Bronchial epithelial cell (primary cell): ENCODE results near the gene NRDE2. TPM values are rescaled to one million over a fixed set of nuclear protein-coding genes. Genes with fewer than 3 reads are reported as not detected.
"Not testable (repeated sequence)": the region's sequence is repeated elsewhere in the genome, so short reads cannot be mapped to it uniquely, and the experiment has no call there.

Experiments used
- DNase-seq: peaks from one replicate; pipeline ENCODE4 v3.0.0-alpha.2; 2010; ENCODE audit warnings: low read depth
- FAIRE-seq: peaks from 2 replicates; lab custom pipeline; 2011; peaks lifted over from hg19 to GRCh38; lab: Jason Lieb, UNC
- H3K27me3 ChIP-seq: 2 replicates; pipeline ENCODE4 v1.5.1; 2011; ENCODE audit warnings: low read length; ENCODE audit not compliant: control insufficient read depth, insufficient read depth
- H3K36me3 ChIP-seq: 2 replicates; pipeline ENCODE4 v1.5.1; 2011; ENCODE audit warnings: low read length; ENCODE audit not compliant: control insufficient read depth, insufficient read depth
- H3K4me3 ChIP-seq: 2 replicates; pipeline ENCODE4 v1.5.1; 2011; ENCODE audit warnings: mild to moderate bottlenecking, low read depth, low read length, control low read depth
- total RNA-seq: library from RNA; depleted of rRNA; stranded (reverse); fragments of >200 nt; gene quantifications from 2 replicates; pipeline ENCODE4 v1.2.1, GENCODE V29; 2014
- TF ChIP-seq, protein P1 (sequence below): IDR thresholded peaks from 2 replicates; pipeline ENCODE4 v1.5.1; 2011; ENCODE audit warnings: mild to moderate bottlenecking, moderate library complexity, low read length, control low read depth, inconsistent platforms; ENCODE audit not compliant: insufficient read depth, severe bottlenecking

NRDE2 gene
- total RNA-seq, 1 donor from 2014 or later = 6.1 TPM

DNA sequence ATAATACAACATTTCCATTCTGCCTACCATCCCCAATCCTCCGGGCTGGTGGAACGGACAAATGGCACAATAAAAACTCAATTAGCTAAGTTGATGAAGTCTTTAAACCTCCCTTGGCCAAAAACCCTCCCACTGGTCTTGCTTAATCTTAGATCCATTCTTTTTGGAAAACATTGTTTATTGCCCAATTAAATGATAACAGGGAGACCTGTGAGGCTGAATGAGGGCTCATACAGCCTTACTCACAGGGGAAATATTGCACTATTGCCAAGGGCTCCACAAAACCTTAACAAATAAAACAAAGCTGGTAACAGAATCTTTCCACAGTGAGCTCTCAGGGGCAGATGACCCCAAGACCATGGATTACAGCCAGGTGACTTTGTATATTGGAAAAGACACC is 83.1 kb downstream of the NRDE2 start:
- DNase-seq (no peak), FAIRE-seq (no peak)
- TF ChIP-seq, protein P1, sequence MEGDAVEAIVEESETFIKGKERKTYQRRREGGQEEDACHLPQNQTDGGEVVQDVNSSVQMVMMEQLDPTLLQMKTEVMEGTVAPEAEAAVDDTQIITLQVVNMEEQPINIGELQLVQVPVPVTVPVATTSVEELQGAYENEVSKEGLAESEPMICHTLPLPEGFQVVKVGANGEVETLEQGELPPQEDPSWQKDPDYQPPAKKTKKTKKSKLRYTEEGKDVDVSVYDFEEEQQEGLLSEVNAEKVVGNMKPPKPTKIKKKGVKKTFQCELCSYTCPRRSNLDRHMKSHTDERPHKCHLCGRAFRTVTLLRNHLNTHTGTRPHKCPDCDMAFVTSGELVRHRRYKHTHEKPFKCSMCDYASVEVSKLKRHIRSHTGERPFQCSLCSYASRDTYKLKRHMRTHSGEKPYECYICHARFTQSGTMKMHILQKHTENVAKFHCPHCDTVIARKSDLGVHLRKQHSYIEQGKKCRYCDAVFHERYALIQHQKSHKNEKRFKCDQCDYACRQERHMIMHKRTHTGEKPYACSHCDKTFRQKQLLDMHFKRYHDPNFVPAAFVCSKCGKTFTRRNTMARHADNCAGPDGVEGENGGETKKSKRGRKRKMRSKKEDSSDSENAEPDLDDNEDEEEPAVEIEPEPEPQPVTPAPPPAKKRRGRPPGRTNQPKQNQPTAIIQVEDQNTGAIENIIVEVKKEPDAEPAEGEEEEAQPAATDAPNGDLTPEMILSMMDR = no peak
- Histone ChIP-seq H3K36me3 (no peaks in the 10 kb centered on the region), H3K4me3 (no peak overlapping the region), H3K27me3 (no peaks in the 10 kb centered on the region)

DNA sequence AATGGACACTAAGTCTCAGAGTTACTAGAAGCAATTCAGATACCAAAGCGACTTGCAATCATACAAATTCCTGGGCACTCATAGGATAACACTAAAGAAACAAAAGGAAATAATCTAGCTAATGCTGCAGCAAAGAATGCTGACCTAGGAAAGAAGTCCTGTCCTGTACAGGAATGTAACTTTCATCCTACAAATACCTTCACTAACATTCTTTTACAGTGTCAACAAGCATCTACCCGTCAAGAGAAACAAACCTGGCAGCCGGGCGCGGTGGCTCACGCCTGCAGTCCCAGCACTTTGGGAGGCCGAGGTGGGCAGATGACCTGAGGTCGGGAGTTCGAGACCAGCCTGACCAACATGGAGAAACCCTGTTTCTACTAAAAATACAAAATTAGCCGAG is 84.3 kb downstream of the NRDE2 start:
- not testable (repeated sequence) for FAIRE-seq, H3K36me3 ChIP-seq, H3K27me3 ChIP-seq, H3K4me3 ChIP-seq, DNase-seq

- Histone ChIP-seq H3K4me3 (no peak overlapping the region), H3K27me3 (no peaks in the 10 kb centered on the region), H3K36me3 (no peaks in the 10 kb centered on the region)
- DNase-seq = no peak
- TF ChIP-seq, protein P1 = no peak
- FAIRE-seq = no peak
Observed at GRCh38 chr14:90246936-90247335, 84.8 kb downstream of the NRDE2 start.

GRCh38 chr14:90242444-90242843 is 89.3 kb downstream of the NRDE2 start:
- Histone ChIP-seq H3K4me3 (no peak overlapping the region), H3K27me3 (no peaks in the 10 kb centered on the region), H3K36me3 (no peaks in the 10 kb centered on the region)
- no peak for FAIRE-seq
- TF ChIP-seq, protein P1 = no peak
- no peak for DNase-seq

DNA sequence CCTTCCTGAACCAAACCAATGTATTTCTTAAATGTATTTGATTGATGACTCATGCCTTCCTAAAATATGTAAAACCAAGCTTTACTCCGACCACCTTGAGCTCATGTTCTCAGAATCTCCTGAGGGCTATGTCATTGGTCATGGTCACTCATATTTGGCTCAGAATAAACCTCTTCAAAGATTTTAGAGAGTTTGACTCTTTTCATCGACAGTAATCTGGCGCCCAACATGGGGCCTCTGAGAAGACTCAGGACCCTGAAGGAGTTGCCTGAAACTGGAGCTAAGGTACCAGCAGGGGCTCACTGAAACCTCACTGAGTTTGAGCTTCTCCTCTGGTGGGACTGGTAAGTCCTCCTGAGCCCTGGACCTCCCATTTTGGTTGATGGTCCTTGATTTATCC is 92.6 kb downstream of the NRDE2 start:
- TF ChIP-seq, protein P1 = no peak
- H3K4me3 ChIP-seq = no peak overlapping the region
- no peaks in the 10 kb centered on the region for H3K36me3 ChIP-seq
- DNase-seq = no peak
- no peaks in the 10 kb centered on the region for H3K27me3 ChIP-seq
- no peak for FAIRE-seq

DNA sequence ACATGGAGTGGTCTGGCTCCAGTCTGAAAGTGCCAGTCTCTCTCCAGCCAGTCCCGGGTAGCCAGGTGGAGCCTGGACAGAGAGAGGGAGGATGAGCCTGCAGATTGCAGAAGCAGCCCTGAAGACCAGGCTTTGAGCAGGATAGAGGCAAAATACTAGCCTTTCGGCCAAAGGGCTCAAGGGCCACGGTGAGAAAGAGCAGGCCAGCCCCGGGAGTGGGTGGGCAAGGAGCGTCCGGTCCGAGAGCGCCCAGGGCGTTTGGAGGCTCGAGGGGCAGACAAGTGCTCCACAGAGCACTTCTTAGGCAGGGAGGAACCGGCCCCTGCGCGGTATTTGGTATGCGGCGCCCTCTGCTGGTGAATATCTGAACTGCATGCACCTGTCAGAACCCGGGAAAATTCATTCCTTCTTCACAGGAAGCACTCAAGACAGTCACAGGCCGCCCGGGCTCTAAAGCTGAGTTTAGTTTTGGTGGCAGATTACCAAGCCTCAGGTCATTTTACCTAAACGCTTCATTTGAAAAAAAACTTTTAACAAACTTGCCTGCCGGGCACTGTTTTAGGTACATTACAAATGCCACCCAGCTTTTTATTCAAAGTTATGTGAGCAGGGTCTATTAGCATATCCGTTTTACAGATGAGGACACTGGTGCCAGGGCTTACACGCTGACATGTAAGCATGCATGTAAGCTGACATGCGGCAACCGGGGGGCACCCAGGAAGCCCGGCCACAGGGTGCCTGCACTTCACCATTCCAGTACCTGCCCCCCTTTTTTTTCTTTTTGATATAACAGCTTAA is 96.4 kb downstream of the NRDE2 start:
- H3K36me3 ChIP-seq = no peaks in the 10 kb centered on the region
- TF ChIP-seq, protein P1 = peak; percentile 95
- H3K4me3 ChIP-seq = no peak overlapping the region
- FAIRE-seq (no peak), DNase-seq (peak; percentile 50)
- H3K27me3 ChIP-seq = no peaks in the 10 kb centered on the region

DNA sequence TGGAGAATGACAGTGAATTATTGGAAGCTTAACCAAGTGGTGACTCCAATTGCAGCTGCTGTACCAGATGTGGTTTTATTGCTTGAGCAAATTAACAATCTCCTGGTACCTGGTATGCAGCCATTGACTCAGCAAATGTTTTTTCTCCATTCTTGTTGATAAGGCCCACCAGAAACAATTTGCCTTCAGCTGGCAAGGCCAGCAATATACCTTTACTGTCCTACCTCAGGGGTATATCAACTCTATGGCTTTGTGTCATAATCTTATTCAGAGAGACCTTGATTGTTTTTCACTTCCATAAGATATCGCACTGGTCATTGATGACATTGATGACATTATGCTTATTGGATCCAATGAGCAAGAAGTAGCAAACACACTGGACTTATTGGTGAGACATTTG is 101.8 kb downstream of the NRDE2 start:
- DNase-seq, H3K27me3 ChIP-seq, FAIRE-seq, H3K36me3 ChIP-seq, H3K4me3 ChIP-seq: not testable (repeated sequence)
